HG03558 (cell line): ENCODE data around the gene TMEM203.

ENCODE experiments used
- ATAC-seq: cut with Tn5 transposase; IDR thresholded peaks from one replicate; pipeline ENCODE4 v1.9.1; 2021; ENCODE audit warnings: moderate number of reproducible peaks; ENCODE audit not compliant: unreplicated experiment; ENCODE audit errors: extremely low read depth

Gene TMEM203

GRCh38 chr9:137198051-137198901, 7.2 kb downstream of the TMEM203 start:
- no peak for ATAC-seq

- ATAC-seq, result no peak
Measured at GRCh38 chr9:137195525-137196220, 9.8 kb downstream of the TMEM203 start.

GRCh38 chr9:137194909-137195308, 10.5 kb downstream of the TMEM203 start:
- ATAC-seq, result no peak

GRCh38 chr9:137194388-137194787, 11.1 kb downstream of the TMEM203 start:
- ATAC-seq, result no peak

GRCh38 chr9:137193771-137194170, 11.7 kb downstream of the TMEM203 start:
- ATAC-seq, result no peak

GRCh38 chr9:137192859-137193258, 12.6 kb downstream of the TMEM203 start:
- ATAC-seq, result no peak

- ATAC-seq, result no peak
Measured at GRCh38 chr9:137192448-137192780, 13.0 kb downstream of the TMEM203 start.

GRCh38 chr9:137191691-137192447, 13.6 kb downstream of the TMEM203 start:
- no peak for ATAC-seq

GRCh38 chr9:137191245-137191644, 14.2 kb downstream of the TMEM203 start:
- ATAC-seq, result no peak

- no peak for ATAC-seq
Measured at GRCh38 chr9:137190315-137190856, 15.1 kb downstream of the TMEM203 start.

- no peak for ATAC-seq
Measured at GRCh38 chr9:137189297-137190295, 15.9 kb downstream of the TMEM203 start.

- peak; percentile 63 for ATAC-seq
Measured at GRCh38 chr9:137188490-137189296, 16.8 kb downstream of the TMEM203 start, which contains the start of the genes ANAPC2 and SSNA1. Gene ANAPC2 (minus strand): TSS chr9:137188560. CDS start chr9:137188532, 28 bp downstream. Gene SSNA1 (plus strand): TSS chr9:137188676. CDS start chr9:137188727, 51 bp downstream.

- ATAC-seq, result no peak
Measured at GRCh38 chr9:137188086-137188489, 17.4 kb downstream of the TMEM203 start.

GRCh38 chr9:137187386-137187785, 18.1 kb downstream of the TMEM203 start:
- no peak for ATAC-seq

GRCh38 chr9:137186385-137186784, 19.1 kb downstream of the TMEM203 start:
- ATAC-seq, result no peak

- ATAC-seq, result no peak
Measured at GRCh38 chr9:137185921-137186320, 19.5 kb downstream of the TMEM203 start.

GRCh38 chr9:137184881-137185660, 20.4 kb downstream of the TMEM203 start:
- ATAC-seq, result no peak
